ENCODE results near the gene OVOL2.

OVOL2 gene

GRCh38 chr20:18011951-18012645 lies 45.6 kb downstream of the OVOL2 start:
- H3K27ac ChIP-seq (ENCODE audit: low read depth, low read length): no peak overlapping the region
- H4K12ac ChIP-seq (ENCODE audit: low read depth, low read length): no peak overlapping the region
- no peaks in the 10 kb centered on the region for H3K79me2 ChIP-seq (ENCODE audit: control insufficient read depth, insufficient read depth, low read length, poor library complexity)
- no peaks in the 10 kb centered on the region for H3K79me1 ChIP-seq (ENCODE audit: low read length)
- DNase-seq: no peak
- no peak overlapping the region for H2BK12ac ChIP-seq (ENCODE audit: low read length)
- H4K91ac ChIP-seq (ENCODE audit: low read depth, low read length): no peak overlapping the region
- H3K18ac ChIP-seq (ENCODE audit: low read length): no peak overlapping the region
- H2BK120ac ChIP-seq (ENCODE audit: insufficient read depth, low read length, poor library complexity): no peak overlapping the region
- H3K9me3 ChIP-seq (ENCODE audit: insufficient read depth, low read depth, low read length): no peaks in the 10 kb centered on the region
- H3K4me3 ChIP-seq (ENCODE audit: low read depth, low read length): no peak overlapping the region
- no peak overlapping the region for H3K23ac ChIP-seq (ENCODE audit: low read length)
- no peak overlapping the region for H4K8ac ChIP-seq (ENCODE audit: low read depth, low read length)
- no peak overlapping the region for H2AFZ ChIP-seq (ENCODE audit: insufficient read depth, low read length, poor library complexity)
- no peak overlapping the region for H3K14ac ChIP-seq (ENCODE audit: low read length)
- H3K27me3 ChIP-seq (ENCODE audit: insufficient read depth, low read length): no peaks in the 10 kb centered on the region
- H3K9ac ChIP-seq (ENCODE audit: low read length): no peak overlapping the region
- WGBS (ENCODE audit: extremely low coverage, insufficient coverage, insufficient read length): 100% methylated on average over 3 of the region's 21 CpGs
- H3K36me3 ChIP-seq (ENCODE audit: control insufficient read depth in 1 of 2, insufficient read depth in 2 of 2, low read length in 2 of 2): peaks cover 2% of the 10 kb centered on the region in 2 experiments
- no peak overlapping the region for H3K4ac ChIP-seq (ENCODE audit: low read depth, low read length)
- H3K4me1 ChIP-seq (ENCODE audit: control insufficient read depth in 1 of 2, insufficient read depth in 2 of 2, low read length in 2 of 2): peaks cover 0 to 1% of the 10 kb centered on the region in 2 experiments
- H2BK5ac ChIP-seq (ENCODE audit: low read depth, low read length, poor library complexity): no peak overlapping the region
- no peak overlapping the region for H2AK5ac ChIP-seq (ENCODE audit: low read length)
- no peak overlapping the region for H3K4me2 ChIP-seq (ENCODE audit: low read length)

DNA sequence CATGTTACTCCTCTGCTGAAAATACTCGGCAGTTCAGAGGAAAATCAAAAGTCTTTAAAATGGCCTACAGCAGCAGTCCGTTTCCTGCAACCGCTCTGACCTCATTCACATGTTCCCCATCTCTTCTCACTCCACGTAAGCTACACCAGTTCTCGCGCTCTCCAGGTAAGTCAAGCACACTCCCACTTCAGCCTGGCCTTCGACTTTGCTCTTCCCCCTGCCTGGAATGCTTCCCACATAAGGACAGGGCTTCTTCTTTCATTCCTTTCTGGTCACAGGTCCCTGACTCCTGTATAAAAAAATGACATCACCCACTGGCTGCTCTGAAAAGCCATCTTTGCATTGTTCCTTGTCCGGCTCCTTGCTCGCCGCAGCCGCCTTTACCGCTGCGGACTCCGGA lies 46.2 kb downstream of the OVOL2 start:
- peak; percentile 65 to 78 for DNase-seq
- Histone ChIP-seq H3K79me1 (ENCODE audit: low read length) (no peaks in the 10 kb centered on the region), H3K27me3 (ENCODE audit: insufficient read depth, low read length) (no peaks in the 10 kb centered on the region), H3K18ac (ENCODE audit: low read length) (no peak overlapping the region), H2AFZ (ENCODE audit: insufficient read depth, low read length, poor library complexity) (no peak overlapping the region), H3K36me3 (ENCODE audit: control insufficient read depth in 1 of 2, insufficient read depth in 2 of 2, low read length in 2 of 2) (peaks cover 0 to 2% of the 10 kb centered on the region in 2 experiments), H3K9me3 (ENCODE audit: insufficient read depth, low read depth, low read length) (no peaks in the 10 kb centered on the region), H3K4me3 (ENCODE audit: low read depth, low read length) (peak overlapping the region; percentile 15), H2BK12ac (ENCODE audit: low read length) (no peak overlapping the region), H3K4me1 (ENCODE audit: control insufficient read depth in 1 of 2, insufficient read depth in 2 of 2, low read length in 2 of 2) (peaks cover 0 to 1% of the 10 kb centered on the region in 2 experiments), H3K23ac (ENCODE audit: low read length) (no peak overlapping the region), H3K27ac (ENCODE audit: low read depth, low read length) (no peak overlapping the region), H3K9ac (ENCODE audit: low read length) (no peak overlapping the region), H2BK120ac (ENCODE audit: insufficient read depth, low read length, poor library complexity) (no peak overlapping the region), H2BK5ac (ENCODE audit: low read depth, low read length, poor library complexity) (no peak overlapping the region), H4K91ac (ENCODE audit: low read depth, low read length) (no peak overlapping the region), H4K8ac (ENCODE audit: low read depth, low read length) (no peak overlapping the region), H3K79me2 (ENCODE audit: control insufficient read depth, insufficient read depth, low read length, poor library complexity) (no peaks in the 10 kb centered on the region), H4K12ac (ENCODE audit: low read depth, low read length) (no peak overlapping the region), H2AK5ac (ENCODE audit: low read length) (no peak overlapping the region), H3K4me2 (ENCODE audit: low read length) (no peak overlapping the region), H3K14ac (ENCODE audit: low read length) (no peak overlapping the region), H3K4ac (ENCODE audit: low read depth, low read length) (no peak overlapping the region)
- whole genome bisulfite sequencing (ENCODE audit: extremely low coverage, insufficient coverage, insufficient read length): no CpG with 5 or more reads among the region's 14 CpGs

- H4K8ac ChIP-seq (ENCODE audit: low read depth, low read length): no peak overlapping the region
- H3K79me1 ChIP-seq (ENCODE audit: low read length): peaks cover 5% of the 10 kb centered on the region
- H2BK12ac ChIP-seq (ENCODE audit: low read length): no peak overlapping the region
- H2AFZ ChIP-seq (ENCODE audit: insufficient read depth, low read length, poor library complexity): no peak overlapping the region
- H3K79me2 ChIP-seq (ENCODE audit: control insufficient read depth, insufficient read depth, low read length, poor library complexity): no peaks in the 10 kb centered on the region
- H4K91ac ChIP-seq (ENCODE audit: low read depth, low read length): no peak overlapping the region
- peaks cover 15 to 17% of the 10 kb centered on the region in 2 experiments for H3K4me1 ChIP-seq (ENCODE audit: control insufficient read depth in 1 of 2, insufficient read depth in 2 of 2, low read length in 2 of 2)
- WGBS (ENCODE audit: extremely low coverage, insufficient coverage, insufficient read length): no CpG with 5 or more reads among the region's 7 CpGs
- no peak overlapping the region for H3K4me3 ChIP-seq (ENCODE audit: low read depth, low read length)
- H3K36me3 ChIP-seq (ENCODE audit: control insufficient read depth in 1 of 2, insufficient read depth in 2 of 2, low read length in 2 of 2): peaks cover 0 to 2% of the 10 kb centered on the region in 2 experiments
- H3K27me3 ChIP-seq (ENCODE audit: insufficient read depth, low read length): no peaks in the 10 kb centered on the region
- no peak overlapping the region for H2BK120ac ChIP-seq (ENCODE audit: insufficient read depth, low read length, poor library complexity)
- H3K9me3 ChIP-seq (ENCODE audit: insufficient read depth, low read depth, low read length): no peaks in the 10 kb centered on the region
- no peak overlapping the region for H3K4me2 ChIP-seq (ENCODE audit: low read length)
- no peak for DNase-seq
- no peak overlapping the region for H2AK5ac ChIP-seq (ENCODE audit: low read length)
- H3K9ac ChIP-seq (ENCODE audit: low read length): no peak overlapping the region
- no peak overlapping the region for H4K12ac ChIP-seq (ENCODE audit: low read depth, low read length)
- no peak overlapping the region for H3K27ac ChIP-seq (ENCODE audit: low read depth, low read length)
- no peak overlapping the region for H3K14ac ChIP-seq (ENCODE audit: low read length)
- no peak overlapping the region for H2BK5ac ChIP-seq (ENCODE audit: low read depth, low read length, poor library complexity)
- no peak overlapping the region for H3K18ac ChIP-seq (ENCODE audit: low read length)
- H3K4ac ChIP-seq (ENCODE audit: low read depth, low read length): no peak overlapping the region
- H3K23ac ChIP-seq (ENCODE audit: low read length): no peak overlapping the region
These were observed 48.6 kb downstream of the OVOL2 start for GRCh38 chr20:18009116-18009515.

GRCh38 chr20:18007534-18008292 lies 50.0 kb downstream of the OVOL2 start:
- H3K18ac ChIP-seq (ENCODE audit: low read length): no peak overlapping the region
- no peak overlapping the region for H3K4ac ChIP-seq (ENCODE audit: low read depth, low read length)
- no peak overlapping the region for H3K9ac ChIP-seq (ENCODE audit: low read length)
- no peak overlapping the region for H2BK120ac ChIP-seq (ENCODE audit: insufficient read depth, low read length, poor library complexity)
- H2BK12ac ChIP-seq (ENCODE audit: low read length): no peak overlapping the region
- H2BK5ac ChIP-seq (ENCODE audit: low read depth, low read length, poor library complexity): no peak overlapping the region
- H3K27ac ChIP-seq (ENCODE audit: low read depth, low read length): no peak overlapping the region
- H3K4me2 ChIP-seq (ENCODE audit: low read length): no peak overlapping the region
- H3K14ac ChIP-seq (ENCODE audit: low read length): no peak overlapping the region
- H3K79me2 ChIP-seq (ENCODE audit: control insufficient read depth, insufficient read depth, low read length, poor library complexity): no peaks in the 10 kb centered on the region
- H4K91ac ChIP-seq (ENCODE audit: low read depth, low read length): no peak overlapping the region
- no peak overlapping the region for H4K12ac ChIP-seq (ENCODE audit: low read depth, low read length)
- H3K79me1 ChIP-seq (ENCODE audit: low read length): peaks cover 5% of the 10 kb centered on the region
- WGBS (ENCODE audit: extremely low coverage, insufficient coverage, insufficient read length): no CpG with 5 or more reads among the region's 19 CpGs
- no peaks in the 10 kb centered on the region for H3K9me3 ChIP-seq (ENCODE audit: insufficient read depth, low read depth, low read length)
- H3K4me1 ChIP-seq (ENCODE audit: control insufficient read depth in 1 of 2, insufficient read depth in 2 of 2, low read length in 2 of 2): peaks cover 17 to 21% of the 10 kb centered on the region in 2 experiments
- no peak overlapping the region for H2AK5ac ChIP-seq (ENCODE audit: low read length)
- H3K27me3 ChIP-seq (ENCODE audit: insufficient read depth, low read length): no peaks in the 10 kb centered on the region
- no peak overlapping the region for H4K8ac ChIP-seq (ENCODE audit: low read depth, low read length)
- no peak overlapping the region for H2AFZ ChIP-seq (ENCODE audit: insufficient read depth, low read length, poor library complexity)
- peaks cover 0 to 2% of the 10 kb centered on the region in 2 experiments for H3K36me3 ChIP-seq (ENCODE audit: control insufficient read depth in 1 of 2, insufficient read depth in 2 of 2, low read length in 2 of 2)
- H3K4me3 ChIP-seq (ENCODE audit: low read depth, low read length): no peak overlapping the region
- DNase-seq: no peak
- no peak overlapping the region for H3K23ac ChIP-seq (ENCODE audit: low read length)
